GM21515 (cell line): ENCODE results near the gene ATP4B.
"Not testable (repeated sequence)": the region's sequence is repeated elsewhere in the genome, so short reads cannot be mapped to it uniquely, and the experiment has no call there.

ENCODE experiments used
- ATAC-seq: cut with Tn5 transposase; IDR thresholded peaks from one replicate; pipeline ENCODE4 v1.9.1; 2021; ENCODE audit not compliant: unreplicated experiment

Gene ATP4B

GRCh38 chr13:113625965-113626721 lies 31.9 kb downstream of the ATP4B start:
- ATAC-seq: no peak

- not testable (repeated sequence) for ATAC-seq
Observed at GRCh38 chr13:113624640-113625304, 33.2 kb downstream of the ATP4B start.

GRCh38 chr13:113624235-113624587 lies 33.8 kb downstream of the ATP4B start:
- ATAC-seq: no peak

- no peak for ATAC-seq
Observed at GRCh38 chr13:113623491-113624234, 34.3 kb downstream of the ATP4B start.

GRCh38 chr13:113622791-113623490 lies 35.1 kb downstream of the ATP4B start:
- no peak for ATAC-seq

GRCh38 chr13:113621986-113622550 lies 35.9 kb downstream of the ATP4B start:
- not testable (repeated sequence) for ATAC-seq

- not testable (repeated sequence) for ATAC-seq
Observed at GRCh38 chr13:113621498-113621897, 36.5 kb downstream of the ATP4B start.

- ATAC-seq: no peak
Observed at GRCh38 chr13:113621046-113621445, 37.0 kb downstream of the ATP4B start.

- no peak for ATAC-seq
Observed at GRCh38 chr13:113620036-113620796, 37.8 kb downstream of the ATP4B start.

GRCh38 chr13:113618455-113618854 lies 39.5 kb downstream of the ATP4B start:
- no peak for ATAC-seq

- ATAC-seq: no peak
Observed at GRCh38 chr13:113617961-113618360, 40.0 kb downstream of the ATP4B start.

GRCh38 chr13:113616991-113617749 lies 40.8 kb downstream of the ATP4B start:
- ATAC-seq: no peak

GRCh38 chr13:113616281-113616906 lies 41.6 kb downstream of the ATP4B start:
- no peak for ATAC-seq

- no peak for ATAC-seq
Observed at GRCh38 chr13:113613789-113614379, 44.1 kb downstream of the ATP4B start.

- no peak for ATAC-seq
Observed at GRCh38 chr13:113612607-113613006, 45.4 kb downstream of the ATP4B start.

- no peak for ATAC-seq
Observed at GRCh38 chr13:113611996-113612395, 46.0 kb downstream of the ATP4B start.

GRCh38 chr13:113610266-113610665 lies 47.7 kb downstream of the ATP4B start:
- ATAC-seq: no peak

GRCh38 chr13:113609616-113610015 lies 48.4 kb downstream of the ATP4B start:
- no peak for ATAC-seq
